ENCODE data around the gene LRFN3. TPM values are rescaled to one million over a fixed set of nuclear protein-coding genes. Genes with fewer than 3 reads are reported as not detected.

Gene LRFN3
- total and polyA plus RNA-seq, 10 of the 15 experiments (the other 5 are each of a cell fraction or from before 2014, with no cell fraction given) = 0.02 to 7.3 (median 2.0) TPM; not detected in 1

GRCh38 chr19:35942235-35942634 is 6.1 kb downstream of the LRFN3 start:
- Histone ChIP-seq H4K20me1 (ENCODE audit: control insufficient read depth, insufficient read depth) (no peaks in the 10 kb centered on the region), H3K4me3 (no peak overlapping the region), H3K9ac (ENCODE audit: control insufficient read depth, insufficient read depth, low read length) (no peak overlapping the region), H3K79me2 (ENCODE audit: control insufficient read depth, insufficient read depth, low read length) (no peaks in the 10 kb centered on the region), H3K27ac (ENCODE audit: control insufficient read depth, insufficient read depth) (no peak overlapping the region), H3K9me3 (replicated peaks; ENCODE audit: control insufficient read depth, insufficient read depth, low read length) (no peaks in the 10 kb centered on the region), H3K4me1 (ENCODE audit: control insufficient read depth, insufficient read depth, low read length) (no peaks in the 10 kb centered on the region), H3K27me3 (replicated peaks in 1 of 2; ENCODE audit: control insufficient read depth in 2 of 2, insufficient read depth in 2 of 2, low read length in 1 of 2) (no peaks in the 10 kb centered on the region), H2AFZ (ENCODE audit: control insufficient read depth, low read depth, low read length) (no peak overlapping the region), H3K4me2 (ENCODE audit: control insufficient read depth, insufficient read depth) (no peak overlapping the region), H3K36me3 (ENCODE audit: control insufficient read depth in 2 of 2, insufficient read depth in 2 of 2, low read length in 1 of 2) (no peaks in the 10 kb centered on the region)
- no peak for DNase-seq (ENCODE audit: low read depth, low spot score)
- no TSS peak for BruUV-seq (replicated peaks)
- ChIA-PET RAD21 (ENCODE audit: unreplicated experiment) (no interaction called here), CTCF (no interaction called here), POLR2A (no interaction called here), SMC1A (ENCODE audit: uncharacterized antibody, unreplicated experiment) (no interaction called here)
- no peak for ATAC-seq
- no peak for FAIRE-seq
- in situ Hi-C loops (cut with MboI) = no loop called here
- intact Hi-C loops (cut with micrococcal nuclease; ENCODE audit: unreplicated experiment) = no loop called here
- 94% methylated on average over 3 of the region's 3 CpGs for WGBS (ENCODE audit: insufficient coverage, insufficient replicate concordance, low lambda C conversion rate, missing lambda C conversion rate)
- TF ChIP-seq NR2C2 (IDR thresholded peaks at IDR 0.05; ENCODE audit: borderline replicate concordance, control insufficient read depth, insufficient read length, low read depth) (no peak), NFXL1 (IDR thresholded peaks at IDR 0.05; ENCODE audit: borderline replicate concordance) (no peak), NKRF (conservative IDR thresholded peaks at IDR 0.05) (no peak), MEF2A (IDR thresholded peaks at IDR 0.05; ENCODE audit: insufficient read depth, low read depth, low read length) (no peak), E2F4 (IDR thresholded peaks at IDR 0.05; ENCODE audit: low read depth, low read length) (no peak), JUNB (IDR thresholded peaks at IDR 0.05) (no peak), NFYA (IDR thresholded peaks at IDR 0.05; ENCODE audit: borderline replicate concordance, low read depth, low read length) (no peak), ATF3 (IDR thresholded peaks at IDR 0.05; ENCODE audit: borderline replicate concordance, extremely low read depth, low read depth, low read length) (no peak), BACH1 (IDR thresholded peaks at IDR 0.05; ENCODE audit: borderline replicate concordance) (no peak), WRNIP1 (IDR thresholded peaks at IDR 0.05; ENCODE audit: borderline replicate concordance, low read depth, low read length) (no peak), E2F8 (IDR thresholded peaks at IDR 0.05; ENCODE audit: low read depth, partially characterized antibody) (no peak)

Measured in GM12878 (cell line).